Mesothelial cell of epicardium (in vitro differentiated cells): Measurements from ENCODE around the gene CALM1. TPM values are rescaled to one million over a fixed set of nuclear protein-coding genes. Genes with fewer than 3 reads are reported as not detected.

ENCODE experiments used
- DNase-seq, 2 experiments: peaks; one replicate each; pipeline ENCODE4 v3.0.0; 2021; ENCODE audit warnings: low spot score in 2 of 2; ENCODE audit not compliant: unreplicated experiment in 2 of 2
- H3K27ac Mint-ChIP-seq: 2 replicates; pipeline ENCODE4 v1.8.0; 2021; ENCODE audit warnings: mixed read lengths
- H3K27me3 Mint-ChIP-seq: 2 replicates; pipeline ENCODE4 v1.8.0; 2021; ENCODE audit warnings: low read depth, mixed read lengths
- H3K36me3 Mint-ChIP-seq: 2 replicates; pipeline ENCODE4 v1.8.0; 2021; ENCODE audit warnings: mixed read lengths
- H3K4me1 Mint-ChIP-seq: 2 replicates; pipeline ENCODE4 v1.8.0; 2021; ENCODE audit warnings: mixed read lengths
- H3K4me3 Mint-ChIP-seq: 2 replicates; pipeline ENCODE4 v1.8.0; 2021; ENCODE audit warnings: mild to moderate bottlenecking, moderate library complexity, mixed read lengths
- H3K9me3 Mint-ChIP-seq: 2 replicates; pipeline ENCODE4 v1.8.0; 2021; ENCODE audit warnings: mixed read lengths
- total RNA-seq: library from RNA; stranded (reverse); gene quantifications from 3 replicates; pipeline ENCODE4 v1.2.1, GENCODE V29; 2021
- TF ChIP-seq, protein P1 (sequence below): fragments of 200-600 bp; sonication (generic); IDR thresholded peaks from one replicate; pipeline ENCODE4 v1.5.0; 2021; ENCODE audit warnings: antibody characterized with exemption; ENCODE audit not compliant: unreplicated experiment

Gene CALM1
- total RNA-seq, 1 donor from 2014 or later = 134 TPM

DNA sequence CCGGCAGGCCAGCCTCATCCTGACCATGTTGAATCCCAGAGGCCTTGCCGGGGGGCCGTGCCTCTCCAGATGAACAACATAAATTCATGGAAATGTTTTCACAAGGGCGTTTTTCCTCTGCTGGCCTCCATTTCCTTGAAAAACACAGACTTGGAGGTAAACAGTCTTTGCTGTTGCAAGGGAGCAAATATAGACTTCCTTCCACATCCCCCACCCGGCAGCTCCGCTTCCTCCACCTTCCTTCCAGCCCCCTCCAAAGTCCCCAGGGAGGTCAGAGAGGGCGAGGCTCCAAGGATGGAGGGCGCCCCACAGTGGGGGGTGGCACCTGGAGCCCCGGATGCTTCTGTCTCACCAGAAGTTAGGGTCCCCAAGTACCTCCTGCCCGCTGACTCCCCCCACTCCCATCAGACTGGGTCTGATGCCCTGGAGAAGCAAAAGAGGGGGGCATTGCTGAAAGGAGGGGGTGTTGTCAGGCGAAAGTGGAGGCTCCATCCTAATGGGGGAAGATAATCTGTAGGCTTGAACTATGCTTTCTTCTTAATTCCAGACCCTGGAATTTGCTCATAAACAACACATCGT is 31.1 kb downstream of the CALM1 start:
- no peaks in the 10 kb centered on the region for H3K27me3 Mint-ChIP-seq
- TF ChIP-seq, protein P1, sequence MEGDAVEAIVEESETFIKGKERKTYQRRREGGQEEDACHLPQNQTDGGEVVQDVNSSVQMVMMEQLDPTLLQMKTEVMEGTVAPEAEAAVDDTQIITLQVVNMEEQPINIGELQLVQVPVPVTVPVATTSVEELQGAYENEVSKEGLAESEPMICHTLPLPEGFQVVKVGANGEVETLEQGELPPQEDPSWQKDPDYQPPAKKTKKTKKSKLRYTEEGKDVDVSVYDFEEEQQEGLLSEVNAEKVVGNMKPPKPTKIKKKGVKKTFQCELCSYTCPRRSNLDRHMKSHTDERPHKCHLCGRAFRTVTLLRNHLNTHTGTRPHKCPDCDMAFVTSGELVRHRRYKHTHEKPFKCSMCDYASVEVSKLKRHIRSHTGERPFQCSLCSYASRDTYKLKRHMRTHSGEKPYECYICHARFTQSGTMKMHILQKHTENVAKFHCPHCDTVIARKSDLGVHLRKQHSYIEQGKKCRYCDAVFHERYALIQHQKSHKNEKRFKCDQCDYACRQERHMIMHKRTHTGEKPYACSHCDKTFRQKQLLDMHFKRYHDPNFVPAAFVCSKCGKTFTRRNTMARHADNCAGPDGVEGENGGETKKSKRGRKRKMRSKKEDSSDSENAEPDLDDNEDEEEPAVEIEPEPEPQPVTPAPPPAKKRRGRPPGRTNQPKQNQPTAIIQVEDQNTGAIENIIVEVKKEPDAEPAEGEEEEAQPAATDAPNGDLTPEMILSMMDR = no peak

DNA sequence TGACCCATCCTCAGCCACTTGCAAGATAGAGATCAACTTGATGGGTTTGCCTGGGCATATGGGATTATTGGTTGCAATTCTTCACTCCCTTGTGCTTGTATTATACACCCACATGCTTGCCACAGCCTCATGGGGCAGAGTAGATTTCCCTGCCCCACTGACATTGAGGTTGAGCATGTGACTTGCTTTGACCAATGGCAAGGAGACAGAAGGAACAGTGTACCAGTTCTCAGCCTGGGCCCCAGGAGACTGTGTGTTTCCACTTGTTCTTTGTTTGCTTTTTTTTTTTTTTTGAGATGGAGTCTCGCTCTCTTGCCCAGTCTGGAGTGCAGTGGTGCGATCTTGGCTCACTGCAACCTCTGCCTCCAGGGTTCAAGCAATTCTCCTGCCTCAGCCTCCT is 31.8 kb downstream of the CALM1 start:
- no peak for DNase-seq
- Mint-ChIP-seq H3K27ac (no peak overlapping the region), H3K27me3 (no peaks in the 10 kb centered on the region), H3K9me3 (no peaks in the 10 kb centered on the region), H3K4me3 (no peak overlapping the region), H3K4me1 (no peaks in the 10 kb centered on the region), H3K36me3 (no peaks in the 10 kb centered on the region)
- TF ChIP-seq, protein P1 = no peak

More for the DNA sequence above, 31.1 kb downstream of the CALM1 start:
- no peak for DNase-seq
- H3K36me3 Mint-ChIP-seq = no peaks in the 10 kb centered on the region
- no peaks in the 10 kb centered on the region for H3K4me1 Mint-ChIP-seq
- no peak overlapping the region for H3K27ac Mint-ChIP-seq
- no peaks in the 10 kb centered on the region for H3K9me3 Mint-ChIP-seq
- no peak overlapping the region for H3K4me3 Mint-ChIP-seq

DNA sequence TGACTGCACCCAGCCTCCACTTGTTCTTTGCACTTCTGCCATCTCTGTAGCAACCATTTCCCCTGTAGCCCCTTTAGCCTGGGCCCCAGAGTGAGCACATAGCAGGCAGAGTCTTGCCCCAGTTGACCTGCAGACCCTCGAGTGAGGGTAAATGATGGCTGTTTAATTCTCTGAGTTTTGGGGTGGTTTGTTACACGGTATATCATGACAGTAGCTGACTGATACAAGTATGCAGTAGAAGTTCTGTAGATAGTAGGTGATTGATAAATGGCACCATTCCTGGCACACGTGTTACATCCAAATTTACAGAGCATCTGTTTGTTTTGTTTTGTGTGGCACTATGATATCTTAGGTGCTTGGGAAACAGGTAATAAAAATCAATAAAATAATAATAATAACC is 32.4 kb downstream of the CALM1 start:
- H3K27me3 Mint-ChIP-seq = no peaks in the 10 kb centered on the region
- no peaks in the 10 kb centered on the region for H3K4me1 Mint-ChIP-seq
- H3K4me3 Mint-ChIP-seq = no peak overlapping the region
- H3K9me3 Mint-ChIP-seq = no peaks in the 10 kb centered on the region
- no peak overlapping the region for H3K27ac Mint-ChIP-seq
- H3K36me3 Mint-ChIP-seq = no peaks in the 10 kb centered on the region
- no peak for DNase-seq
- TF ChIP-seq, protein P1 = no peak

DNA sequence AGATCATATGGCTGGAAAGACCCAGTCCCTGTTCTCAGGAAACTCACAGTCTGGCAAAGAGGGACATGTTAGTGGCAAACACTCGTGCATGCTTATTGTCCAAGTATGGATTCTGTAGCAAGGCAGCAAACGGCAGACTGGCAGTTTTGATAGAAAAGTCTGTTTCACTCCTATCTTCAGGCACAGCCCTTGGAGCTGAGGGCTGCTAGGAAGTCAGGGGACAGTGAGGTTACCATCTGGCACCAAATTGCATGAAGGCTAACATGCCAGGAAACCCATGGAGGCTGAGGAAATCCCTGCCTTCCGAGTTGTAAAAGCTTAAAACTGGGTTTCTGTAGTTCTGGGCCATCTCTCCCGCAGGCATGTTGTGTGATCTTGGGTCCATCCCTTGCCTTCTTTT is 32.9 kb downstream of the CALM1 start:
- Mint-ChIP-seq H3K4me3 (no peak overlapping the region), H3K36me3 (no peaks in the 10 kb centered on the region), H3K27ac (no peak overlapping the region), H3K27me3 (no peaks in the 10 kb centered on the region), H3K4me1 (no peaks in the 10 kb centered on the region), H3K9me3 (no peaks in the 10 kb centered on the region)
- no peak for DNase-seq
- TF ChIP-seq, protein P1 = no peak

DNA sequence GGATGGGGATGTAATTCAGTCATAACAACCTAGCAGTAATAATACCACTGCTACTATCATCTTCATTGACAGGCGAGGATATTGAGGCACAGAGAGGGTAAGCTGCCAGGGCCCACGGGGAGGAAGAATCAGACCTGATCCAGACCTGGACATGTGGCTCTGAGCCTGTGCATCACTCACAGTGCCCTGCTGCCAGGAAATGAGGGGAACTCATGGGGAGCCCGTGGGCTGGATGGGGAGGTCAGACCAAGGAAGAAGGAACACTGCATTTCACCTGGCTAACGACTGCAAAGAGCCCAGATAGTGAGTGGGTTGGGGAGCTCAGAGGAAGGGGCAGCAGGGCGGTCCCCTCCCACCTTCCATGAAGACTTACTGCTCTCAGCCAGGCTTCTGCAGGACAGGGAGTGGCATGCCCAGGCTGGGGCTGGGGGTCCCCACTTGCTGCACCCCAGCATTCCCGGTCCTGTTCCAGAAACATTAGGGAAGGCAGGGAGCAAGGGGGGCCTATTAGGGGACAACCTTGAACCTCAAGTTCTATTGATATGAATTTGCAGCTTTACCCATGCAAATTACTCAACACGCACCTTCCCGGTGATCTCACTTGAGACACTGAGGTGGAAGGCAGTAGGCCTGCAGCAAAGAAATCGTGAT is 37.7 kb downstream of the CALM1 start:
- TF ChIP-seq, protein P1 = no peak
- no peak overlapping the region for H3K4me3 Mint-ChIP-seq
- H3K36me3 Mint-ChIP-seq = no peaks in the 10 kb centered on the region
- no peaks in the 10 kb centered on the region for H3K9me3 Mint-ChIP-seq
- no peak overlapping the region for H3K27ac Mint-ChIP-seq
- no peaks in the 10 kb centered on the region for H3K27me3 Mint-ChIP-seq
- no peak for DNase-seq
- H3K4me1 Mint-ChIP-seq = no peaks in the 10 kb centered on the region
